Measurements from ENCODE around the gene KRT75. TPM values are rescaled to one million over a fixed set of nuclear protein-coding genes. Genes with fewer than 3 reads are reported as not detected.

The KRT75 gene
- total and polyA plus RNA-seq, 2 donors (not counting 3 experiments of a cell fraction or from before 2014, with no cell fraction given): not detected

GRCh38 chr12:52419656-52420055 lies 14.5 kb downstream of the KRT75 start:
- Histone ChIP-seq H2AFZ (ENCODE audit: low read depth, low read length) (no peak overlapping the region), H4K20me1 (replicated peaks; ENCODE audit: control insufficient read depth, extremely low read depth, insufficient read depth, low read length) (no peaks in the 10 kb centered on the region), H3K4me2 (ENCODE audit: insufficient read depth, low read length) (no peak overlapping the region), H3K27me3 (ENCODE audit: control insufficient read depth in 2 of 2, insufficient read depth in 2 of 2, low read length in 2 of 2) (peaks cover 6 to 14% of the 10 kb centered on the region in 2 experiments), H3K36me3 (ENCODE audit: control insufficient read depth in 2 of 2, extremely low read depth in 1 of 2, insufficient read depth in 2 of 2, low read length in 2 of 2) (no peaks in the 10 kb centered on the region), H3K9me3 (replicated peaks; ENCODE audit: control insufficient read depth, insufficient read depth, low read length) (no peaks in the 10 kb centered on the region), H3K79me2 (ENCODE audit: control insufficient read depth, insufficient read depth, low read length) (no peaks in the 10 kb centered on the region), H3K9me1 (replicated peaks; ENCODE audit: control insufficient read depth, extremely low read depth, insufficient read depth, low read length) (no peaks in the 10 kb centered on the region), H3K27ac (ENCODE audit: insufficient read depth, low read depth, low read length) (no peak overlapping the region), H3K9ac (replicated peaks; ENCODE audit: extremely low read depth, insufficient read depth, low read length) (no peak overlapping the region), H3K4me3 (replicated peaks in 1 of 3; ENCODE audit: insufficient read depth in 1 of 3, low read depth in 1 of 3, low read length in 3 of 3) (no peak overlapping the region), H3K4me1 (ENCODE audit: control insufficient read depth, extremely low read depth, insufficient read depth, low read length) (no peaks in the 10 kb centered on the region)
- FAIRE-seq (no peak), DNase-seq (ENCODE audit: low read depth, low spot score) (no peak)
- TF ChIP-seq FOS (IDR thresholded peaks at IDR 0.05; ENCODE audit: borderline replicate concordance, insufficient read depth, low read length) (no peak), GATA2 (IDR thresholded peaks at IDR 0.05; ENCODE audit: insufficient read depth, insufficient read length, low read depth, low read length) (no peak), MYC (IDR thresholded peaks at IDR 0.05; ENCODE audit: low read depth, low read length) (no peak), POLR2AphosphoS5 (IDR thresholded peaks at IDR 0.05; ENCODE audit: insufficient read depth, low read depth, low read length) (no peak), EZH2 (IDR thresholded peaks at IDR 0.05; ENCODE audit: borderline replicate concordance, low read depth, low read length, severe bottlenecking) (no peak), CTCF (IDR thresholded peaks at IDR 0.05; ENCODE audit: extremely low read depth in 1 of 2, insufficient read depth in 1 of 2, low read depth in 1 of 2, low read length in 2 of 2) (no peak), MAX (IDR thresholded peaks at IDR 0.05; ENCODE audit: insufficient read depth, insufficient read length) (no peak), JUN (IDR thresholded peaks at IDR 0.05; ENCODE audit: borderline replicate concordance, insufficient read depth, insufficient read length, low read depth) (no peak), POLR2A (IDR thresholded peaks at IDR 0.05; ENCODE audit: low read depth, low read length) (no peak)
- intact Hi-C loops (cut with micrococcal nuclease): no loop called here
- ChIA-PET CTCF (no interaction called here), POLR2A (no interaction called here)
- dilution Hi-C loops (cut with MboI; ENCODE audit: extremely low pct_ligation_motif_present, low sequenced_read_pairs): no loop called here
- no TSS peak for BruUV-seq (replicated peaks)

All from endothelial cell of umbilical vein (primary cell).